Left hindlimb (tissue), 1 donor: ENCODE results near the gene CADM1.

Experiments
- DNase-seq: peaks from one replicate; pipeline ENCODE4 v3.0.0-alpha.2; 2018

The CADM1 gene

DNA sequence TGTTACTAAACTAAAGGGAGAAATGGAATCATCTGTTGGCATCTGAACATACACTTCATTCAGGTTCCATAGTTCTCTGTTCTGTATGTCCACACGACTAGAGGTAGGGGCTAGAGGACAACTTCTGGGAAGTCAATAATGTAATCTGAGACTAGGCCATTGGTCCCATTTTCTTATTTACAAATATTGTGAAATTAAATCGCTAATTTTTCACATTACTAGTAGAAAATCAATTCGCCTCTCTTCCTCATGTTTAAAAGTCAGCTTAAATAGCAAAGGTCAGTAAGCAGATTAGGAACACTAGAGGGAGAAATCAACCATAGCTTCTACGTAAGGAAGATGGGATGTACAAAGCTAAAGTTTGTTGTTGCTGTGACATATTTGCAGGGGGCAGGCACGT is 59.7 kb downstream of the CADM1 start:
- DNase-seq, result no peak

DNA sequence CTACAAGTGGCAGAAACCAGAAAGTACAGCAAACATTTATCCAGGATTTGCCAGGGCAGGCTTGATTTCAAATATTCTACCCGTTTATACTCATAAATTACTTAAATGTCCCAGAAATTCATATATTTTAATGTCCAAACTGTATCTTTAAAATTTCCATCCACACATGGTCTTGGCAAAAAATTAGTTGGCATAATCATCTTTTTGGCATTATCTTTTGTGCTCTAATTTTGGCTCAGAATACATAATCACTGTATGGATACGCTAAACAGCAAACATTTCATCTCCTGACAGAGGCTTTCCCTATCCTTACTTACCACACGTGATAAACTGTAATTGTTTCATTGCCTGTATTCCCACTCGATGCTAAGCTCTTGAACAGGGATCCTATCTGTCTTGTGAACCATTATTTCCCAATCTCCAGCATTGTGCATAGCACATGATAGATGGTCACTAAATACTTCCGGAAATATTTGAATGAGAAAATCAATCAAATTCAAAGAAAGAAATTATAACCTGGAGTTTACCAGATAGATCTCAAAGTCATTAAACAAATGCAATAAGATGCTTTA is 64.2 kb downstream of the CADM1 start:
- DNase-seq, result no peak

DNA sequence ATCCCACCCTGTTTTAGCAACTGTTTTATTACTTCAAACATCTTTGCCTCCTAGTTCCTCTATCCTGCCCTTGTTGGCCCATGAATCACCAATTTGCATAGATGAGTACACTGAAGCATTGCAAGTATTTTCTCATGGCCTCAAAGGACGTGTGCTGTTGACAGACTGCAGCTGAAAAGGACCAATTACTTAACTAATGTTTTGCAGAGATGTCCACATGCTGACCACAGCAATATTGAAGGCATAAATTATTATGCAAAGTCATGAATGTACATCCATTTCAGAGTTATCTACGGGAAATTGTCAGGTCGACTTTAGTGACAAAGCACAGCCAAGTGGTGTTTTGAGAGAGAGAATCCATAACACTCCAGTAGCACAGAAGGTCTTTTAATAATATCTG is 64.8 kb downstream of the CADM1 start:
- no peak for DNase-seq

DNA sequence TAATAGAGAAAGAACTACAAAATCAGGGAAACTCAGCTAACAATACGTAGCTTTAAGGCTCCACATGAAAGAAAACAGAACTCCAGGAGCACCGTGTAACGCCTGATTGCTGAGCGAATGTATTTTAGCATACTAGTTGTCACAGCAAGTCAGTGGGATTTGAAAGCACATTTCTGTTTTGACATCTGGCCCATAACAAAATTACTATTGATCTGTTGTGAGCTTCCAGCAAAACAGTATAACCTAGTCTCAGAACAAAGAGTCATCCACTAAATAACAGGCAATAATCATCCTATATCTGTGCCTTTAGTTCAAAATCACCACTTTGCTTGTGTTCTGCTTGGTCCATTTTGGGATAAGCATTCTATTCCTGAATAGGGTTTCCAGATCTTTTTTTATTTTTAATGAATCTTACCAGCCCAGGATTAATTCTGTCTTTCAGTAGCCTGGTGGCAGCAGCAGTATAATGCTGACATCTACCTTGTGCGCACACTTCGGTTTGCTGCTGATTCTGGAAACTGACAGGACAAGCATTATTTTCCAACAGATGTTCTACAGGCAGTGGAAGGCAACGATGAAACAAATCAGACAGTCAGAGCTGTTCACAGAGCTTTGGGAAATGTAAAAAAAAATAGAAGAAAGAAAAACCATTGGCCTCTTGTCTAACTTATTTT is 66.2 kb downstream of the CADM1 start:
- no peak for DNase-seq

DNA sequence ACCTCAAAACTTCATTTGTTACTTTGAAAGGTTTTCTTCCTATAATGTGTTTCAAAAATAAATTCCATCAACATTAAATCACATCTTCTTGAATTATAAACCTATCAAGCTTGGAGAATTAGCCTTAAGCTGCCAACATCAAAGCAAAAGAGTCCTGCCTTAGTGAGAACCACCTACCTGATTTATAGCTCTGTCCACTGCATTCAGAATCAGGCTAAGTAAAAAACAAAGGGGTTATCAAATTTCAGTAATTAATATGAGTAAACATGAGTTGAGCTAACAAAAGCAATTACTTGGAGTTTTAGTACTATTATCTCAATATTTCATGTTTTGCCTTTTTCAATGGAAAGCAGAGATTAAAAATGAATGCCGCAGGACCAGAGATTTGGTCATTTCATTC is 73.9 kb downstream of the CADM1 start:
- no peak for DNase-seq

DNA sequence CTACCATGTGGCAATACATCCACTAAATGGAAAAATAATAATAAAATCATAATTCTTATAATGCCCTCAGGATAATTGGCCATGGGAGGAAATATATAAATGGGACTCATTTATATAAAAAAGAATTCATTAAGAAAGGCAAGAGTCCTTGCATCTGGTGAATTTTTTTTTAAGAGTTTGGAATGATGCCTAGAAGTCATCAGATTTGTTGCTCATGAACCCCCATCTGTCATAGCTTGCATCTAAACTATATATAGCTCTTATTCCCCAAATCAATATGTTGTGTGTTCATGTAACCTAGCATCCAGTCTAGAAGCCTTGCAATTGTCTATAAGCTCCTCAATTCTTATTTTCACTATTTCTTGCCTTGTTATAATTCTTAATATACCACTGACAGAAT is 75.9 kb downstream of the CADM1 start:
- no peak for DNase-seq

DNA sequence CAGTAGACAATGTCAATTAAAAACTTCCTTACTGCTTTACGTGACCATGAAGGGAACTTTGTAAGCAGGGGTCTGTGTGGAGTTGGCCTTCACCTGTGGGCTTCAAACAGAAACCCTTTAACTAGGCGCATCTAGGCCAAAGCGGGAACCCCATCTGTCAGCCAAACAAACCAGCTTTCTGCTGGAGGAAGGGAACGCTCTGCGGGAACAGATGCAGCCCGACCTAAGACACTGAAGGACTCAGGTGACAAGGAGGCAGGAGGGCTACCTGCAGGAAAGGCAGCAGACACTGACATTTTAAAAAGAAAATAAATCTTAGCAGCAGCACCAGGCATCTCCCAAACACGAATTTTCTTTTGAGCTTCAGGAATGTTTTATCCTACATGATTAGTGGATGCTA is 78.4 kb downstream of the CADM1 start:
- DNase-seq, result no peak

DNA sequence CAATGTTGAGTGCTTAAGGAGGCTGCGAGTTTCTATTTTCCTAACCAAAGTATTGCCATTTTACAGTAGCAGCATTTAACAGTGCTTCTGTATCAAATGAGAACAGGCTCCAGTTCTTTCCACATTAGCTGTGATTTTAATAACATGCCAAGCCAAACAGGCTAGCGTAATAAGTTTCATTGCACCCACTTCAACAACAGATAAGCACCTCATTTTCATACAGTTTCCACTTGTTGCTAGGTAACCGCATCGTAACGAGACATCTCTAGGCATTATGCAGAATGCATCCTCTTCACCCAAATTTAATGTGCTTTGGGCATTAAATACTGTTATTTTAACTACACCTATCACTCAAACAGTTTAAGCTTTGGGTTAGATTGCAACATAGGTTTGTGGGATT is 79.0 kb downstream of the CADM1 start:
- no peak for DNase-seq

DNA sequence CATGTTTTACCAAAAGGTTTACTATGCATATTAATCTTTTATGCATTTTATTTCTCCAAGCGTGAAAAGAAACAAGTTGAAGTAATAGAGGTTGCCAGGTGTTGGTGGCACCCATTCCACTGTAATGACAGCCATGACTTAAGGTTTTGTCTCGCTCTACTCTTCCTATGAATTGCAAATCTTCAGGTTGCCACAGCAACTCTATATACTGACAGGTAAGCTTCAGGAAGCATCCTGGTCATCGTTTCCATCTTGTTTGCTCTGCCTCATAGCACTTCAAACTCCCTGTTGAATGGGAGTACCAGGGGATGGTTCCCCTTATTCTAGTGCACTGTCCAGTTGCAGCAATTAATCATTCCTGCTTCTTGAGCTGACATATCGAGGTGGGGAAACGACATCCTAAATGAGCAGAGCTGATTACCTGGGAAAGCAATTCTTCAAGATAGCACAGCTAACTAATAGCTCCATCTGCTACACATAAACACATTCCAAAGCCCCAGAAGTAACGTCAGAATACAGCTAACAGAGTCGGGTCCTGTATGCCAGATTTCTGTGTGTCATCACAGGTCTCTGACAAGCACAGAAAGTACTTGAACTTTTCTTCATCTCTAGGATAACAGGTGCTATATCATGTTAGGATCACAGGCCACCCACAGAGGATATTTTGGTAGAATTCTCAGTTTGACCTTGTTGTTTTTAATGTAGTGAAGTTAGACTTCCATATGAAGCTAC is 80.3 kb downstream of the CADM1 start:
- no peak for DNase-seq

DNA sequence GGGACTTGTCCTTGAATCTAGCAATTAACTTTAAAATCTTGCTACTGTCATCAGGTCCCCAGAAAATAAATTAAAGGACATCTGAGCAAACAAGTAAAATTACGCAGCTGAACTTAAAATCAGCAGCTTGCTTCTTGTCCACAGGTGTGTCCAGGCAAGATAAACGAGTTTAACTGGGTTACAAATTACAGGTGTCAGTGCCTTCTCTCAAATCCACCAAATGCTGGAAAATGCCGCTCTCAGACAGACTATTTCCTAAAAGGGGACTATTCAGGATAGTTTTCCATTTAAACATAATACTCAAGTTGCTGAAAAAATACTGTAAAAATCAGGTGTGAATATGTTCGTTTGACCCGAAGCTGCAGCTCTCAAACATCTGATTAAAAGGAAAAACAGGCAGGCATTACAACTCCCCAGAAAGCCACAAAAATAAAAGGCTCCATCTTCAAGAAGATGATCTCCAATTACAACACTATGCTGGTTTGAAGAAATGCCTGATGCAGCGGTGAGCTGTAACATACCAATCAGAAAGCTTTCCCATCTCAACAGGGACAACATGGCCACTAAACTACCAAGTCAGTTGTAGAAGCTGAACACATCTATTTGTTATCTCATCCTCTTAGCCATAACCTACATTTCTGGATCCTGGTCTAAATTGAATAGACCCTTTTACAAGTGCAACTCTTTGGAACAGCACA is 82.1 kb downstream of the CADM1 start:
- DNase-seq, result no peak

DNA sequence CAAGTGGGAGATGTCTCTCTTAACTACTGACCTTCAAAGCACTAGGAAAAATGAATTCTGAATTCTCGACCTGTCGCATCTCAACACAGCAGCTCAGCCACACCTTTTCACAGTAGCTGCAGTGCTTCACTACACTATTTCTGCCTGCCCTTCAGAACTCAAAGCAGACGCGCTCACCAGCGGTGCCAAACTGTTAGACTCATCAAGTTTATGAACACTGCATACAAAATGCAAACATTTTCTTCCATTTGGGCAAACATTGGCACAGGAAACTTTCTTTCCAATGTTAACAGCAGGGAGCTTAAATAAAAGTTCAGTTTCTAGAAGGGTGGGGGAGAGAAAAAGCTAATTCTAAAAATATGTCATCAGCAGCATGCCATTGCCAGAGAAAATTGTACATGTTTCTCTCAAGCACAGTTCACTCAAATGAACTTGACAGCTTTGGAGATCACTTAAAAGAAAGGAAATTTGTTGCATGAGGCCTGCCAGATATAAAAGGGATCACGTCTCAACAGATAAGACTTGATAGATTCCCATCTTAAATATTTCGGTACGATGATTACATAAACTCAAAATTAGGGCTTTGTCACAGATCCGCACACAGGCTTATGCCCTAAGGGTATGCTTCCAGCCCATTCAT is 82.7 kb downstream of the CADM1 start:
- no peak for DNase-seq

DNA sequence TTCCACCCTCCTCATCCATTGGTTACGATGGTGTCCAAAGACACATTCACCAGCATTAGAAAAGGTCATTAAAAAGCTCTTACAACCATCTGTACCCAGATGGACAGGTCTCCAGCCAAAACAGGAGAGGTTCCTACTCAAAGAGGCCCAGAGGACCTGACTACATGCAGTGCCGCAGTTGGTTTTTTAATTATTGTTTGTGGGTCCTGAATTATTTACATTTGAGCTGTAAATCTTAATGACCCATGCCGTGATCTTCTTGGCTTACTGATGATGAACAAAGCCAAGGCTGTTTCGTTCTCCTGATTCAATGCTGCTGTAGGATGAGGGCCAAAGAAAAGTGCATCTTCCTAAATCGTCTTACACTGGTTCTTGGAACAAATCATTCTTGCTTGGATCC is 83.7 kb downstream of the CADM1 start:
- no peak for DNase-seq

DNA sequence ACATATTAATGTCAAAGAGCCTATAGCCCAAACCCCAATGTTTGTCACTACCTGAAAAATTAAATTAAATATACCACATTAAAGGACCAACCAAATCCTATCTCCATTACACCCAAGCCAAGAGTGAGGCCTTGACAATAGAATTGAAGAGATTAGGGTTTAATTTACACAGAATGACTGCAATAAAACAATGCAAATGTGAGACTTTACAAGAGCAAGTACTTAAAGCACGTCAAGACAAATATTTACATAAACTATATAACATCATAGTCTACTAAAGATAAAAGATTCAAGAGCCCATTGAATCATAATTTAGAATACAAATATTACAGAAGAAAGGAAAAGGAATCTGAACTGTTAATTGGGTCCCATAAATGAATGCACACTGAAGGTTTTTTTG is 85.6 kb downstream of the CADM1 start:
- no peak for DNase-seq

DNA sequence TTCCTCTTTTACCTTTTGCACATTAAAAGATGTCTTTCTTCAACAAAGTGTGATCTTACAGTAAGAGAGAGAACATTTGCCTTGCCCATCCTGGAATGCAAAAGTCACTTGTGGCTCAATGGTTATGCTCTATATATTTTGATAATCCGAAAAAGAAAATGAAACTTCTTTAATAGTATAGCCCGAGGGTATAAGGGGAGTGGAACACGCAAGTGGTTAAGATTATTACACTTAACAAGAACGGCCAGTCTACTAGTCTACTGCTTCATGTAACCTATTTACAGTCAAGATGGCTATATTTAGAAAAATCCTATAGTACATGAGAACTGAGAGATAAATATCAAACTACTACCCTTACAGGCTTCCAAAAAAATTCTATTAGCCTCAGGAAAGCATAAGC is 86.1 kb downstream of the CADM1 start:
- no peak for DNase-seq

DNA sequence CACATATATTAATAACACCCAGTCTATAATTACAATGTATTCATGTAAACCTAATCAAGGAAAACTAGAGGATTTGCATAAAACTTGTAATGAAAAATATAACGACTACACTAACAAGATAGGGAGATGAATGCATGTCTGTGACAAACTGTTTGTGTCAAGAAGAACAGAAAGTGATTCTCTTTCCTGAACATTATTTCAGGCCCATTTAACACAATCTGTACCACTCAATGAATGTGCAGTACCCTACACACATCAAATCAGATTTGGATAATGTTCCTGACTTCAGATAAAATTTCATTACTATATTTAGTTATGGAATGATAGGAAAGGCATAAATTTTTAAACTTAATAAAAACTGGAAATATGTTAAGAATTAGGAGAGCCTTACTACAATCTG is 93.1 kb downstream of the CADM1 start:
- DNase-seq, result no peak

DNA sequence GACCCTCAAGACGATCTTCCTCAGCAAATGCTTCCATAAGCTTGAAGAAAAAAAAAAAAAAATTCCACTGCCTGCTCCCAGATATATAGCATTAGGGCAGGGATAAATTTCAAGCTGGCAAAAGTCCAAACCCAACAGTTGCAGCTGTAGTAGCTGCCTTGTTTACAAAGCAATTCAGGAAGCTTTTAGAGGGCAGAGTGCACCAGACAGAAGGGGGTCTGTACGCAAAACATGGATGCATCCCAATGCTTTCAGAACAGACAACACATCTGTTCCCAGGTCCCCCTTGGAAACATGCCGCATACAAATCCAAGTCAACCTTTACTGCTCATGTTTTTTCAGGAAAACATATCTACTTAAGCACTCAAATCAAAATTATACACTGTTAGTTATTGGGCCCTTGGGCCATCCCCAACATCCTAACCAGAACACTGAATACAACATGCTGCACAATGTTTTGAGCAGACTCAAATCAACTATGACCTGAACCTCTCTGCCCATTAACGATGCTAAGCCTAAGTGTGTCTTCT is 94.5 kb downstream of the CADM1 start:
- peak; percentile 57 for DNase-seq

DNA sequence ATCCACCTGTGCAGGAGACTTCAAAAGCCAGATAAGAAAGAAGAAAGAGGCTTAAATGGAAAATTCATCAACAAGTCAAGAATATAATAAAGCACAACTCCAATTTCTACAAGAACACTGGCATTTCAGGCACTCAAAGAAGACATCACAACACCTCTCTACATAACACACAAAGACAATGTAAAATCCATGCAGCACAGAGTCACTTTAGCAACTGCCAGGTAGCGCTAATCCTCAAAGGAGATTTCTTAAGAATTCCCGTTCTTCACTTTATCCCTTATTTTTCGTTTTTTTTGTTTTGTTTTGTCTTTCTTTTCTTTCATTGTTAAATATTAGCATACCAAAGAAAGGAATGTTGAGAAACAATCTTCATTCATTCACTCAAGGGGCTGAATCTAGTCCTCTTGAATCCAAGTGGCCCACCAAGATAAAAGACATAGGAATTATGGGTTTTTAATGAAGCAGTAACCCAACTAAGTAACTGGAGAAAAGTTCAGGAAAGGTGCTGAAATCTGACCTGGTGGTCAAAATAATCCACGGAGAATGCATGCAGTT is 95.0 kb downstream of the CADM1 start:
- no peak for DNase-seq

DNA sequence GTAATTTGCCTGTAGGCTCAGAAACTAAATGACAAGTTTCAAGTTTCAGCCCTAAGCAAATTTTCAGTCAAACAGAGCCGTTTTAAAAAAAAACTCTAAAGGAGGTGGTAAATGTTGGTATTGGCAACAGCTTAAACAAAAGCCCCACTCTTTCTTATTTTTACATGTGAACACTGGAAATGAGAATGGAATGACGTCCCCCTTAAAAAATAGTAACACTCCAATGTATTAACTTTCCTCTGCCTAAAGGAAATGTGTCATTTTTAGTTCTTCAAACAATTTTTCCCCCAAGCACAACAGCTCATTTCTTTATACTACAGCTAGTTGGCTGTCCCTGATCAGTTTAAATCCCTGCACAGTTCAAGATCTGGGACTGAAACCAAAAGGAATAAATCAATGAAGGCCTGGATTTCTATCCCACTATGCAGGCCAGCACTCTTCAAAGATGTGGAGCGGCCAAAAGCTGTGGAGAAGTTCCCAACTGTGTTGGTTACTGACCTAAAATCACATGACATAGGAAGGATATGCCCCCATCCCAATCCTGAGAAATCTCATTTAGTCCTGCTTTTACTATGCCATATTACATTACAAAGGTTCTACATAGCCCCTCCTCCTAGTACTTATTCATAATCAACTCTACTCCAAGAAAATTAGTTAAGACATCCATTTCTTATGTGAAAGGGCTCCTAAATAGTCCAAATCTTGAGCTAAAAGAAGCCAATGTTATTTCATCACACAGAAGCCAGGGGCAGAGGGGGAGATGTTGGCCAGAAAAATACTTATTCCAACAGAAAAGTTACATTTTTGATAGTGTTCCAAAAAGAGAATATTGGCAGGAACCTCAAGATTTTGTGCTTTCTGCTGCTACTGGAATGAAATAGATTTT is 95.9 kb downstream of the CADM1 start:
- DNase-seq, result peak; percentile 87

DNA sequence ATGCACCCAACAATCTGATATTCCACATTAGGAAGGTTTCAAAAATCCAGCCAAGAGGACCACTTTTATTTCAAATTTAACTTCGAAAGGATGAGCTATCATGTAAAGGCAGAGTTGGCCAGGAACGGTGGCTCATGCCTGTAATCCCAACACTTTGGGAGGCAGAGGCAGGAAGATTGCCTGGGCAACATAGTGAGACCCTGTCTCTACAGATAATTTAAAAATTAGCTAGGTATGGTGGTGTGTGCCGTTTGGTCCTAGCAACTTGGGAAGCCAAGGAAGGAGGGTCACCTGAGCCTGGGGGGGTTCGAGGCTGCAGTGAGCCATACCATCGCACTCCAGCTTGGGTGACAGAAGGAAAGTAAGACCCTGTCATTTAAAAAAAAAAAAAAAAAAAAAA is 96.7 kb downstream of the CADM1 start:
- no peak for DNase-seq

DNA sequence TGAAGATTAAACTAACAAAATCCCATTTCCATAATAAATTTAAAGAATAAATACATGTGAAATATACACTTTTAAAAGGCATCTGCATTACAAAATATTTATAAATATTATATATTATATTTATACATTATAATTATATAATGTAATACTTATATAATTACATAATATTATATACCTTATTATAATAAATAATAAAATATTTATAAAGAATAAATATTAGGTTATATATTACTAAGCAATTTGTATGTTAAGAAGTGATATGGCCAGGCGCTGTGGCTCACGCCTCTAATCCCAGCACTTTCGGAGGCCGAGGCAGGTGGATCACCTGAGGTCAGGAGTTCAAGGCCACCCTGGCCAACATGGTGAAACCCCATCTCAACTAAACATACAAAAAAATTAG is 97.8 kb downstream of the CADM1 start:
- DNase-seq, result no peak

DNA sequence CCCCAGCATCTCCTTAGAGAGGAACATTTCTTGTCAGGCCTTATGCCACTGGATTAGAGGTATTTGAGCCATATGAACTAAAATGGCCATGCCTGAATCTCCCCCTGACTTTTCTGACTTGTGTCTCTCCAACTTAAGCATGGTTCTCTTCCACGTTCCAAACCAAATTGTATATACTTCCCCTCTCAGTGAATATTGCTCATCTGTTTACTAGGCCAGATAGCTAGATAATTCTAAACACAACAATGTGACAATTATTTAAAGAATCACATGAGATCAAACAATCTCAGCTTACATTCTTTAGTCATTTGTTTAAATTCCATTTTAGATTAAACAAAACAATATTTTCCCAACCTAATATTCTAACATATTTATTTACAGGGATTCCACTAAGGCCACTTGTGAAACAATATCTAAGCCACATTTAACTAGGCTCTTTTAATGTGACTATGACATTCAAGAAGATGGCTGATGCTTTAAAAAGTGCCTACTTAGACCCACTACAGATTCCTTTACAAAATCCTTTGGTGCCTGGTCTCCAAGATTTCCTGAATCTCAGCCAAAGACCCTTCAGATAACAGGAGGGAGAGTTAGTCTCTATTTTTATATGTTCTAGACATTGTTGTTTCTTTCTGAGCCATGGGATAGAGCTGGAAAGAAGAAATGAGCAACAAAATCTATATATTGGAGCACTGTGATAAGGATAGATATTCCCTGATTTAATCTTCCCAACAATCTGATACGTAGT is 105.7 kb downstream of the CADM1 start:
- no peak for DNase-seq
